ENCODE data around the gene TRIM24. TPM values are rescaled to one million over a fixed set of nuclear protein-coding genes. Genes with fewer than 3 reads are reported as not detected.
"Not testable (repeated sequence)": the region's sequence is repeated elsewhere in the genome, so short reads cannot be mapped to it uniquely, and the experiment has no call there.

Gene TRIM24
- polyA plus RNA-seq, 3 donors, result 59.5 to 66.1 (median 64.4) TPM

- DNase-seq (ENCODE audit: low read depth in 3 of 3, low spot score in 2 of 3), result no peak
Observed at GRCh38 chr7:138525757-138526156, 65.7 kb downstream of the TRIM24 start.

- no peak for DNase-seq (ENCODE audit: low read depth in 3 of 3, low spot score in 2 of 3)
Observed at GRCh38 chr7:138527746-138528223, 67.7 kb downstream of the TRIM24 start.

DNA sequence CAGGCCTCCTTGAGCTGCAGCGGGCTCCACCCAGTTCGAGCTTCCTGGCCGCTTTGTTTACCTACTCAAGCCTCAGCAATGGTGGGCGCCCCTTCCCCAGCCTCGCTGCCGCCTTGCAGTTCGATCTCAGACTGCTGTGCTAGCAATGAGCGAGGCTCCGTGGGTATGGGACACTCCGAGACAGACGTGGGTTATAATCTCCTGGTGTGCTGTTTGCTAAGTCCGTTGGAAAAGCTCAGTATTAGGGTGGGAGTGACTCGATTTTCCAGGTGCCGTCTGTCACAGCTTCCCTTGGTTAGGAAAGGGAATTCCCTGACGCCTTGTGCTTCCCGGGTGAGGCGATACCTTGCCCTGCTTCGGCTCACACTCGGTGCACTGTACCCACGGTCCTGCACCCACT is 76.8 kb downstream of the TRIM24 start:
- not testable (repeated sequence) for DNase-seq (ENCODE audit: low read depth in 3 of 3, low spot score in 2 of 3)

- DNase-seq (ENCODE audit: low read depth in 3 of 3, low spot score in 2 of 3), result no peak
Observed at GRCh38 chr7:138538518-138538917, 78.5 kb downstream of the TRIM24 start.

DNA sequence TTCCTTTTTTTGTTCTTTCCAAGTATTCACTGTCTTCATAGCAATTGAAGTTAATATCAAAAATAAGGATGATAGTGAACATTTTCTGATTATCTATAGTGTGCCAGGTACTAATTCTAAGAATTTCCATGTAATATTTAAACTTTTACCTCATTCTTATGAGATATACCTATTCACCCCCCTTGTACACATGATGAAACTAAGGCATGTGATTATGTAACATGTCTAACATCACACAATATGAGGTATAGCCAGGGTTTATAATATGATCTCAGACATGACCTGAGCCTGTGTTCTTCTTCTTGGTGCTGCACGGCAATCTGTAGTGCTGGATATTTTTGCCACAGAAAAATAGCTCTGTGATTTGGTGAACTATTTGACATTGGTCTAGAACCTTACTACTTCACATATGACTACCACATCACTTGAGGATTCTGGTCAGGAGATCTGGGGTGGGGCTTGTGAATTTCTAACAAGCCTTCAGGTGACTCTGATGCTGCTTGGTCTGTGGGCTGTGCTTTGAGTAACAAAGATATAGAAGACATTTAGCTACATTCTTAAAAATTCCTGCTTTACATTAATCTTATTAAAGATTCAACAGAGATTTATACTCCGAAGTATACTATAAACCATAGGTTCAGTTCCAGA is 79.1 kb downstream of the TRIM24 start:
- DNase-seq (ENCODE audit: low read depth in 3 of 3, low spot score in 2 of 3), result no peak

GRCh38 chr7:138542183-138542582 is 82.1 kb downstream of the TRIM24 start:
- DNase-seq (ENCODE audit: low read depth in 3 of 3, low spot score in 2 of 3), result no peak

GRCh38 chr7:138543739-138544138 is 83.7 kb downstream of the TRIM24 start:
- DNase-seq (ENCODE audit: low read depth in 3 of 3, low spot score in 2 of 3), result no peak

DNA sequence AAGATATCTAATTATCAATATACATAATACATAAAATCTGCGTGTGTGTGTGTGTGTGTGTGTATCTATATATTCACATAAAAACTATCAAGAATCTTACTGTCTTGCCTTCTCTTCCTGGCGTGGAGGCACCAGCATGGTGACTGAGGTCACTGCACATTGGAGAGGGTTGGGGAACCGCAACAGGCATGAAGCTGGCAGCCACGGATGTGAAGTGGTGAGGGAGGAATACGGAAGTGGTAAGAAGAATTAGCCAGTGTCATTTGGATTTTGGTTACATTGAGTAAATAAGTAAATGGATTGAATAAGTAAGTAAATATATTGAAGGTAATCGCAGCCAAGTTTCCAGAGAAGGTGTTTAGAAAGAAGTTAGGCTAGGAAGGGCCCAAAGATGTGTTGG is 85.1 kb downstream of the TRIM24 start:
- no peak for DNase-seq (ENCODE audit: low read depth in 3 of 3, low spot score in 2 of 3)

- no peak for DNase-seq (ENCODE audit: low read depth in 3 of 3, low spot score in 2 of 3)
Observed at GRCh38 chr7:138546064-138546619, 86.1 kb downstream of the TRIM24 start.

DNA sequence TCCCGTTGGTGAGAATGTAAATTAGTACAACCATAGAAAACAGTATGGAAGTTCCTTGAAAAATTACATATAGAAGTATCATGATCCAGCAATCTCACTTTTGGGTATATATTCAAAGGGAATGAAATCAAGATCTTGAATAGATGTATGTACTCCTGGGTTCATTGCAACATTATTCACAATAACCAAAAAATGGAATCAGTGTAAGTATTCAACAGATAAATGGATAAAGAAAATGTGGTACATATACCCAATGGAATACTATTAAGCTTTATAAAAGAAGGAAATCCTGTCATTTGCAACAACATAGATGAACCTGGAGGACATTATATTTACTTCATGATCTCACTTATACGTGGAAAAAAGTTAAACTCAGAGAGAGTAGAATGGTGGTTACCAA is 86.8 kb downstream of the TRIM24 start:
- no peak for DNase-seq (ENCODE audit: low read depth in 3 of 3, low spot score in 2 of 3)

DNA sequence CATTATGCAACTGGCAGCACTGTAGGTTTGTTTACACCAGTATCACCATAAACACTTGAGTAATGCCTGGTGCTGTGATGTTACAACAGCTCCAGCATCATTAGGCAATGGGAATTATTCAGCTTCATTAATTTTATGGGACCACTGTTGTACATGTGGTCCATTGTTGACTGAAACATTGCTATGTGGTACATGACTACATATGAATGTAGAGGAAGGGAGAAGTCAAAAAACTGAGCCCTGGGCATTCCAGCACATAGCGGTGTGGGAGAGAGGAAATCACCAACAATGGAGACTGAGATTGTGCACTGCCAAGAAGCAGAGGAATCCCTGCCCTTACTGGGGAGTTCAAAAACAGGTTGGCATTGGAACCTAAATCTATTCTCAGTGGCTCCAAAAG is 89.0 kb downstream of the TRIM24 start:
- DNase-seq (ENCODE audit: low read depth in 3 of 3, low spot score in 2 of 3), result no peak

DNA sequence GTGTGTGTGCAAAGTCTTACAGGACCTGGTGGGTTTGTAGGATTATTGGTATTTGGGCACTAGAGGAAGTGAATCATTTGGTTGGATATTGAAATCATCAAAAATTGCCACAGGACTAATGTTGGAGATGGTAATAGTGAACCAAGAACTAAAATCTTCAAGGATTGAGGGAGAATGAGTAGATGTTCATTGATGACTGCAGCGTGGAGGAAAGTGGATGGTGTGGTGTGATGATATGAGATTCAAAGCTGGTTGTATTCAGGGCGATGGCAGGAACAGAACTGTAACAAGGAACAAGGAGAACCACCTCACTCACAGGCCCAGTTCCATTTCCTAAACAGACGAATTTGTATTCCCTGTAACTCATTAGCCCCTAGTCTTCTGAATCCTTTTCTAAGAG is 90.3 kb downstream of the TRIM24 start:
- no peak for DNase-seq (ENCODE audit: low read depth in 3 of 3, low spot score in 2 of 3)

DNA sequence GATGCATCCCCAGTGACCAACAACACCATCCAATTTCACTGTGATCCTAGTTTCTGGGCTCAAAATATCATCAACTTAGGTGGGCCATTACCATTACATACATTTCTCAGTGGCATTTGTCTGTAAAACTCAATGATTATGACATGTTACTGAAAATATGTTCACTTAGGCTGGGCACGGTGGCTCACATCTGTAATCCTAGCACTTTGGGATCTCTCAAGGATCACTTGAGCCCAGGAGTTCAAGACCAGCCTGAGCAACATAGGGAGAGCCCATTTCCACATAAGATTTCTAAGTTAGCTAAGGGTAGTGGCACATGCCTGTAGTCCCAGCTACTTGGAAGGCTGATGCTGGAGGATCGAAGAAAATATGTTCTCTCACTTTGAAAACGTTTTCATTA is 91.0 kb downstream of the TRIM24 start:
- no peak for DNase-seq (ENCODE audit: low read depth in 3 of 3, low spot score in 2 of 3)

- DNase-seq (ENCODE audit: low read depth in 3 of 3, low spot score in 2 of 3), result no peak
Observed at GRCh38 chr7:138553805-138554204, 93.7 kb downstream of the TRIM24 start.

DNA sequence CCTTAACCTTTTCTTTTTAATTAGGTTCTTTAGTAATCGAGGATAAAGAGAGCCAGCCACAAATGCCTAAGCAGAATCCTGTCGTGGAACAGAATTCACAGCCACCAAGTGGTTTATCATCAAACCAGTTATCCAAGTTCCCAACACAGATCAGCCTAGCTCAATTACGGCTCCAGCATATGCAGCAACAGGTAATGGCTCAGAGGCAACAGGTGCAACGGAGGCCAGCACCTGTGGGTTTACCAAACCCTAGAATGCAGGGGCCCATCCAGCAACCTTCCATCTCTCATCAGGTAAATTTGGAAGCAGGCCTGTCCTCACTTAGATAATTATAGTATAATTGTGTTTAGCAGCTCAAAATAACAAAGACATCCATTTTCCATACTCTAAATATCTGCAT is 94.6 kb downstream of the TRIM24 start:
- DNase-seq (ENCODE audit: low read depth in 3 of 3, low spot score in 2 of 3), result no peak

DNA sequence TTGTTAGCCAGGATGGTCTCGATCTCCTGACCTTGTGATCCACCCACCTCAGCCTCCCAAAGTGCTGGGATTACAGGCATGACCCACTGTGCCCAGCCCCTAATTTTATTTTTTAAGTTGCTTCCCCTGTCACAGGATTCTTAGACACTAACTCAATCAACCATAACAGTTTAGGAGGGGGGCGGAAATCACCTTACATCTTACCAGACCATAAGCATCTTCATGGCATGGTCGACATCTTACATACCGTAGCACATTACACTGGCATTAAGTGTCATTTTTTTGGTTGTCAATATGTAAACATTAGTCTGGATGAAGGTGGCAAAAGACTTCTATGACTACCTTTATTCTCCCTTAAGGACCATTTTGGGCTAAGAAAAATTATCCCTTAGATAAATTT is 95.6 kb downstream of the TRIM24 start:
- no peak for DNase-seq (ENCODE audit: low read depth in 3 of 3, low spot score in 2 of 3)

- no peak for DNase-seq (ENCODE audit: low read depth in 3 of 3, low spot score in 2 of 3)
Observed at GRCh38 chr7:138556771-138557484, 96.9 kb downstream of the TRIM24 start.

GRCh38 chr7:138559448-138559847 is 99.4 kb downstream of the TRIM24 start:
- DNase-seq (ENCODE audit: low read depth in 3 of 3, low spot score in 2 of 3), result no peak

GRCh38 chr7:138563808-138564207 is 103.7 kb downstream of the TRIM24 start:
- DNase-seq (ENCODE audit: low read depth in 3 of 3, low spot score in 2 of 3), result no peak

- no peak for DNase-seq (ENCODE audit: low read depth in 3 of 3, low spot score in 2 of 3)
Observed at GRCh38 chr7:138564365-138564764, 104.3 kb downstream of the TRIM24 start.

- no peak for DNase-seq (ENCODE audit: low read depth in 3 of 3, low spot score in 2 of 3)
Observed at GRCh38 chr7:138565071-138565450, 105.0 kb downstream of the TRIM24 start.

- no peak for DNase-seq (ENCODE audit: low read depth in 3 of 3, low spot score in 2 of 3)
Observed at GRCh38 chr7:138565451-138566114, 105.5 kb downstream of the TRIM24 start.

All from right renal cortex interstitium (tissue), 3 donors.